ENCODE results near the gene CAST.
A peak's percentile ranks its signal among the peaks of the same experiment; 100 is the strongest.

DNA sequence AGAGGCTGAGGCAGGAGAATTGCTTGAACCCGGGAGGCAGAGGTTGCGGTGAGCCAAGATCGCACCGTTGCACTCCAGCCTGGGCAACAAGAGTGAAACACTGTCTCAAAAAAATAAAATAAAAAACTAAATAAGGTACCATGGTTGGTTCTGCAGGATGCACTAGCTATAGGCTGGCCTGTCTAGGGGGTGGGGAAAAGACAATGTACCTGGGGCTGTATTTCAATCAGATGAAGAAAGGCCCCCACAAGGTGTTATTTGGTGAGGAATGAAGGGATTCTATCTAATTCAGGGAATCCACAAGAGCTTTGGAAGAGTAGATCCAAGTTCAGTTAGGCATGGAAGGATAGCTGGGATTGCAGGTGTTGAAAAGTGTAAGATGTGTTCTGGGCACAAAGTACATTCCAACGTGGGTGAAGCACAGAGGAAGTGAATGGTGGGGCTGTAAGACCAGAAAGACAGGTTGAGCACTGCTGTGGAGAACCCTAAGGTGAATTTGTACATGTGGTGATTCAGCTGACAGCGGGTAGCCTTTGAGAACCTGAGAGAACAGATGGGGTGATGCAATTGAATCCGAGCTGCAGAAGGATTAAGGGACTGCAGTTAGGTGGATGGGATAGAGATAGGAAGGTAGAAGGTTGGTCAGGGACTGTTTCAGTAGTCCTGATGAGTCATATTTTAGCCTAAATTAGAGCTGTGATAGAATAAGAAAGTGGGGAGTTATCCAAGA lies 71.8 kb downstream of the CAST start:
- TF ChIP-seq, protein P1, sequence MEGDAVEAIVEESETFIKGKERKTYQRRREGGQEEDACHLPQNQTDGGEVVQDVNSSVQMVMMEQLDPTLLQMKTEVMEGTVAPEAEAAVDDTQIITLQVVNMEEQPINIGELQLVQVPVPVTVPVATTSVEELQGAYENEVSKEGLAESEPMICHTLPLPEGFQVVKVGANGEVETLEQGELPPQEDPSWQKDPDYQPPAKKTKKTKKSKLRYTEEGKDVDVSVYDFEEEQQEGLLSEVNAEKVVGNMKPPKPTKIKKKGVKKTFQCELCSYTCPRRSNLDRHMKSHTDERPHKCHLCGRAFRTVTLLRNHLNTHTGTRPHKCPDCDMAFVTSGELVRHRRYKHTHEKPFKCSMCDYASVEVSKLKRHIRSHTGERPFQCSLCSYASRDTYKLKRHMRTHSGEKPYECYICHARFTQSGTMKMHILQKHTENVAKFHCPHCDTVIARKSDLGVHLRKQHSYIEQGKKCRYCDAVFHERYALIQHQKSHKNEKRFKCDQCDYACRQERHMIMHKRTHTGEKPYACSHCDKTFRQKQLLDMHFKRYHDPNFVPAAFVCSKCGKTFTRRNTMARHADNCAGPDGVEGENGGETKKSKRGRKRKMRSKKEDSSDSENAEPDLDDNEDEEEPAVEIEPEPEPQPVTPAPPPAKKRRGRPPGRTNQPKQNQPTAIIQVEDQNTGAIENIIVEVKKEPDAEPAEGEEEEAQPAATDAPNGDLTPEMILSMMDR (IDR thresholded peaks at IDR 0.05), result no peak
- TF ChIP-seq POLR2A (IDR thresholded peaks at IDR 0.05) (no peak), POLR2AphosphoS5 (IDR thresholded peaks at IDR 0.05) (peak in 1 of 3 donors; percentile 86)
